Left forelimb (tissue), 1 donor: ENCODE data around the gene IL5.

Experiments
- DNase-seq: peaks from one replicate; pipeline ENCODE4 v3.0.0-alpha.2; 2018; ENCODE audit warnings: low spot score

Gene IL5

GRCh38 chr5:132498686-132499271, 44.5 kb downstream of the IL5 start:
- DNase-seq: peak; percentile 42

GRCh38 chr5:132498152-132498551, 45.2 kb downstream of the IL5 start:
- peak; percentile 61 for DNase-seq

- DNase-seq: peak; percentile 72
Measured at GRCh38 chr5:132497488-132497997, 45.8 kb downstream of the IL5 start.

GRCh38 chr5:132496631-132497487, 46.5 kb downstream of the IL5 start:
- peak; percentile 91 for DNase-seq

- no peak for DNase-seq
Measured at GRCh38 chr5:132496191-132496630, 47.1 kb downstream of the IL5 start.

- peak; percentile 91 for DNase-seq
Measured at GRCh38 chr5:132495667-132496190, 47.6 kb downstream of the IL5 start.

- DNase-seq: peak; percentile 20
Measured at GRCh38 chr5:132493821-132494220, 49.5 kb downstream of the IL5 start.

DNA sequence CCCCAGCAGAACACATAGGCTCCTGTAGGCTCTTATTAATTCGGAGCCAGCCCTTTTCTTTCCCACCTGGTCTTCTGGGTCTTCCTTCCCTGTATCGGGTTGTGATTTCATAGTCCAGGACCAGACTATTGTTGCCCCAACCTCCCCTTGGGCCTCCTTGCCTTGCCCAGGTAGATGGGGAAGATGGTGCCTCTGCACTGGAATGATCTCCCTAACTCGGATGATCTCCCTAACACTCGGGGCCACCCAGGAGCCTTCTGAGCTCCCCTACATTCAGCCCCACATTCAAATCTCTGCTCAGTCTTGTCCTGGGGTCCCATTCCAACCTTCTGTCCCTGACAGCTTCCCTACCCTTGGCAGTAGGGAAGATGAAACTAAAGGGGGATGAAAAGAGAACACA, 50.1 kb downstream of the IL5 start:
- DNase-seq: peak; percentile 6

DNA sequence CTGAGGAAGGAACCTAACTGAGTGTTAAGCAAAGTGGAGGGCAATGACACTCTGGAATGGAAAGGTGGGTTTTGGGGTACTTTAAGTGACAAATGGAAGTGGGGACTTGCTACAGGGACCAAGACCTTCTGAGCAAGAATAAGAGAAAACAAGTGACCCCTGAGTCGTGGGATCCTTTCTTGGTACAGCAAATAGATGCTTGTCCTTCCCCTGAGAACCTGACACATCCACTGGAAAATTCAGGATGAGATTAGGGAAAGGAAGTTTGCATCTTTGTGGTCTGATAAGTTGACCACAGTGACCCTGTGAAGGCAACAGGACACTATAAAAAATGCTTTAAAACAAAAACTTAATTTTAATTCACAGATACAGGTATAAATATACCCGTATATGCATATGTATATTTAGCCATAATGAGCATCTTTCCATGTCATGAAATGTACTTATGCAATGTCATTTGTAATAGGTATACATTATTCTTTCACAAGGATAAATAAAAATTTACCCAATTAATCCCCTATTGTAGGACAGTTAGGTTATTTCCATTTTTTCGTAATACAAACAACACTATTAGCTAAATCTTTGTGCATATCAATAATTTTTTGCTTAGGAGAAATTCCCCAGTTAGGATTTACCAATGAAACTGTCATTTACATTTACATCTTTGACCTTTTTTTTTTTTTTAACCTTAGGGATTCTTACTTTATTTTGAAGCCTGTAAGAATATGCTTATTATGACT, 50.8 kb downstream of the IL5 start:
- no peak for DNase-seq
